Nephron (organoid): ENCODE measurements around the gene NEAT1.
A peak's percentile ranks its signal among the peaks of the same experiment; 100 is the strongest.

ENCODE experiments used
- H3K27ac Mint-ChIP-seq, 3 experiments: 2 replicates each; pipeline ENCODE4 v1.8.0; 2020; ENCODE audit warnings: mixed read lengths in 3 of 3, mild to moderate bottlenecking in 2 of 3, moderate library complexity in 1 of 3
- H3K27me3 Mint-ChIP-seq: 2 replicates; pipeline ENCODE4 v1.8.0; 2021; ENCODE audit warnings: low read depth, mild to moderate bottlenecking, moderate library complexity, mixed read lengths
- H3K36me3 Mint-ChIP-seq: 2 replicates; pipeline ENCODE4 v1.8.0; 2020; ENCODE audit warnings: low read depth, mixed read lengths
- H3K4me1 Mint-ChIP-seq: 2 replicates; pipeline ENCODE4 v1.8.0; 2020; ENCODE audit warnings: mixed read lengths
- H3K4me3 Mint-ChIP-seq, 3 experiments: 2 replicates each; pipeline ENCODE4 v1.8.0; 2020; ENCODE audit warnings: mild to moderate bottlenecking in 3 of 3, mixed read lengths in 3 of 3, moderate library complexity in 2 of 3
- H3K9me3 Mint-ChIP-seq: 2 replicates; pipeline ENCODE4 v1.8.0; 2020; ENCODE audit warnings: mixed read lengths
- TF ChIP-seq, protein P1 (sequence below), 3 experiments: fragments of 200-600 bp; sonication (generic); IDR thresholded peaks; one replicate each; pipeline ENCODE4 v1.5.0; 2021; ENCODE audit warnings: antibody characterized with exemption in 3 of 3; ENCODE audit not compliant: unreplicated experiment in 3 of 3

The NEAT1 gene

DNA sequence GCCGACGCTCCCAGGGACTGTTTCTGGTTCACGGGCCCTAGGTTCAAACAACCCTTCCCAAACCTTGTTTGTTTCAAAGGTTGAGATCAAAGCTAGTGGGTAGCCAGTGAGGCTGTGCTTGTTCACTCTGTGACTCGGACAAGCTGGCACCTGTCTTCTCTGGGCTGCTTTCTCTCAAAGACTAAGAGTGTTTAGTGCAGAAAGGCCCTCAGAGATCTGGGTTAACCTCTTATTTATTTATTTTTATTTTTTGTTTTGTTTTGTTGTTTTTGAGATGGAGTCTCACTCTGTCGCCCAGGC, 63.3 kb downstream of the NEAT1 start:
- H3K9me3 Mint-ChIP-seq, result no peaks in the 10 kb centered on the region
- H3K27me3 Mint-ChIP-seq, result peaks cover 3% of the 10 kb centered on the region
- H3K36me3 Mint-ChIP-seq, result no peaks in the 10 kb centered on the region
- peak overlapping the region in 1 of 3 experiments; percentile 38 for H3K4me3 Mint-ChIP-seq
- peak overlapping the region; percentile 94 to 100 (median 98) for H3K27ac Mint-ChIP-seq
- TF ChIP-seq, protein P1, sequence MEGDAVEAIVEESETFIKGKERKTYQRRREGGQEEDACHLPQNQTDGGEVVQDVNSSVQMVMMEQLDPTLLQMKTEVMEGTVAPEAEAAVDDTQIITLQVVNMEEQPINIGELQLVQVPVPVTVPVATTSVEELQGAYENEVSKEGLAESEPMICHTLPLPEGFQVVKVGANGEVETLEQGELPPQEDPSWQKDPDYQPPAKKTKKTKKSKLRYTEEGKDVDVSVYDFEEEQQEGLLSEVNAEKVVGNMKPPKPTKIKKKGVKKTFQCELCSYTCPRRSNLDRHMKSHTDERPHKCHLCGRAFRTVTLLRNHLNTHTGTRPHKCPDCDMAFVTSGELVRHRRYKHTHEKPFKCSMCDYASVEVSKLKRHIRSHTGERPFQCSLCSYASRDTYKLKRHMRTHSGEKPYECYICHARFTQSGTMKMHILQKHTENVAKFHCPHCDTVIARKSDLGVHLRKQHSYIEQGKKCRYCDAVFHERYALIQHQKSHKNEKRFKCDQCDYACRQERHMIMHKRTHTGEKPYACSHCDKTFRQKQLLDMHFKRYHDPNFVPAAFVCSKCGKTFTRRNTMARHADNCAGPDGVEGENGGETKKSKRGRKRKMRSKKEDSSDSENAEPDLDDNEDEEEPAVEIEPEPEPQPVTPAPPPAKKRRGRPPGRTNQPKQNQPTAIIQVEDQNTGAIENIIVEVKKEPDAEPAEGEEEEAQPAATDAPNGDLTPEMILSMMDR (IDR thresholded peaks at IDR 0.05; ENCODE audit: unreplicated experiment in 3 of 3), result no peak
- H3K4me1 Mint-ChIP-seq, result peaks cover 65% of the 10 kb centered on the region

DNA sequence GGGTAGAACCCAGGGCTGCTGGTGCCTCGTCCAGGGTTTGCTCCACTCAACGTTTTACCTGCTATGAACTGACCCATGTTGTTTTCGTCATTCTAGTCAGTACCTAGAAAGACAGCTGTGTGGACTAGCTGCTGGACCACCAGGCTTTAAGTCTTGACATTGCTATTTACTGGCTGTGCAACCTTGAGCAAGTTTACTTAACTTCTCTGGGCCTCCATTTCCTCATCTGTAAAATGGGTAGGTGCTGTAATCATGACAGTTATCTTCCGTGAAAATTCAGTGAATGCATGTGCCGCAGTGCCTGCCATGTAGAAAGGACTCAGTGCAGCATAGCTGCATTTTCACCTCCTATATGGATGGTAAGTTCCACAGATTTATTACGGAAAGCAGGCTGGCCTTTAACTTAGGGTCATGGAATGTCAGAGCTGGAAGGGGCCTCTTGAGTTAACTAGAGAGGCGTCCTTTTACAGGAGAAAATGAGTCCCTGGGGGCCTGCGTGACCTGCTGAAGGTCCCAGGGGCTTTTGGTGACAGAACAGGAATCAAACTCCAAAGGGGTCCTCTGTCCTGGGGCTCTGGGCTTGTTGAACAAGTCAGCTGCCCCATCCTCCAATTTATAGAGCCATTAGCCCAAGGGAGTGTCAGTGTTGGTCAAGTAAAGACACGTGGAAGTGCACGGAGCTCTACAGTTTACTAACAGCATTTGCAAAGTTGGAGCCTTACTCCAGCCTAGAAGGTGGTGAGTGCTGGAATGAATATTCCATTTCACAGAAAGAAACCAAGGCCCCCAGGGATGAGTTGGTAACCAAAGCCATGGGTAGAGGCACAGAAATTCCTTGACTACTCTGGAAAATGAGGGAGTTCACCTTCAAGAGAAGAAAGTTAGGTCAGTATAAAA, 64.2 kb downstream of the NEAT1 start:
- TF ChIP-seq, protein P1 (IDR thresholded peaks at IDR 0.05; ENCODE audit: unreplicated experiment in 3 of 3), result no peak
- H3K36me3 Mint-ChIP-seq, result no peaks in the 10 kb centered on the region
- H3K4me1 Mint-ChIP-seq, result peaks cover 69% of the 10 kb centered on the region
- peak overlapping the region; percentile 45 to 47 (median 45) for H3K4me3 Mint-ChIP-seq
- H3K27me3 Mint-ChIP-seq, result peaks cover 3% of the 10 kb centered on the region
- peak overlapping the region; percentile 98 to 100 (median 100) for H3K27ac Mint-ChIP-seq
- H3K9me3 Mint-ChIP-seq, result no peaks in the 10 kb centered on the region

DNA sequence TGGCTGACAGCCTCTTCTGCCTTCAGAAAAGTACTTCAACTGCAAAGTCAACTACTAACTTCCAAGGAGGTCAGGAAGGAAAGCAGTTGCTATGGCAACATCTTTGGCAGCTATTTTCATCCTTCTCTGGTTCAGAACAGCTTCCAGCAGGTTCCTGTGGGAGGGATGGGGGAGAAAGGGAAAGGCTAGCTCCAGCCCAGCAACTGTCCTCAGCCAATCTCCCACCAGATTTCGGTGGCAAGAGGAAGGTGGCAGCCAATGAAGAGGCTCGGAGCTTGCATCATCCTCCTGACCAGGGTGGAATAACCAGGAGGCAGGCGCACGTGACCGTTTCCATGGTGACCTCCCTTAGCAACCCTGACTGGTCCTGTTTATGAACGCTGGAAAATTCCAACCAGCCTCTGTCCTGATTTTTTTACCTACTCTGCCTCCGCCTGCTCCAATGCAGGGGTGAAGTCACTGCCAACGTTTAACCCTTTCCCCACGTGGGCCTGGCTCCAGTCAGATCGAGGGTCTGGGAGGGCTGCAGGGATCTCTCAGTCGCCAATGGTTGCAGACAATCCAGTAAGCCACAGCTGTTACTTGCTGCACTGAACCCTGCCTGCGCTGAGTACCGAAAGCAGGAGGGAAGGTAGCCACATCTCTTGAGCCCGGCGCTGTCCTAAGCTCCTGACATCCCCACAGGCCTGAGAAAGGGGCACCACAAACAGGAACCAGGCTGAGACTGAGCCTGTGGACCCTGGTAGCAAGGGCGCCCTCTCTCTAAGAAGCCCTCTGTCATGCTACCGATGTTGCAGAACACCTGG, 65.1 kb downstream of the NEAT1 start:
- H3K27me3 Mint-ChIP-seq, result peaks cover 3% of the 10 kb centered on the region
- no peaks in the 10 kb centered on the region for H3K36me3 Mint-ChIP-seq

DNA sequence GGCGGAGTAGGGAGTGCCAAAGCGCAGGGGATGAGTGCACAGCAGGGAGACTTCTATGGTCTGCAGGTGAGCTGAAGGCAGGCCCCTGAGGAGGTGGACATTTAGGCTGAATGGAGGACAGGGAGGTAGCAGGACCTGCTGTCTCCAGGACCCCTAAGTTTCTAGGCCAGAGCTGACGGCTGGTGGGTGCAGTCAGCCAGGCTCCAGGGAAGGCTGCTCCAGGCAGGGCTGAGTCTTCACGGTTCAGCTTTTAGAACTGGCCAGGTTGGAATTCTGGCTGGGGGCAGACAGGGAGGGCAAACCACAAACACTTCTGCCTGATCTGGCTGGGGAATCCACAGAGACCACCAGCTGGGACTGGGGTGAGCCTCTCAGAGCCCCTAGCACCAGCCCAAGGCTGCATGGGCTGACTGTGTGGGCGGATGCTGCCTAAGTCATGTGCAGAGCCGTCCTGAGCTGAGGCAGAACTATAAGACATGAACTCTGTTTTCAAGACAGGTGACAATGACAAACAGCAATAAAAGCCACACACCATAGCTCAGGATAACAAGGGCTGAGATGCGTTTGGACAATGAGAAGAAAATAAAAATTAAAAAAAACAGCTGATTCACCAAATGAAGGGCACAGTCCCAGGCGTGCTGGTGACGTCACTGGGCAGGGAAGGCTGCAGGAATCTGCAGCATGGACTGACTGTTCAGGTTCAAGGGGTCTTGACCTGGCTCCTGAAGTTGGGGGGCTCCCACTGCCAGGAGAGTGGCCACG, 65.9 kb downstream of the NEAT1 start:
- Mint-ChIP-seq H3K27ac (peak overlapping the region; percentile 98 to 100 (median 100)), H3K27me3 (peaks cover 3% of the 10 kb centered on the region), H3K4me3 (peak overlapping the region; percentile 45 to 47 (median 45)), H3K4me1 (peaks cover 81% of the 10 kb centered on the region), H3K36me3 (no peaks in the 10 kb centered on the region), H3K9me3 (no peaks in the 10 kb centered on the region)
- TF ChIP-seq, protein P1 (IDR thresholded peaks at IDR 0.05; ENCODE audit: unreplicated experiment in 3 of 3), result no peak

More for the DNA sequence above, 65.1 kb downstream of the NEAT1 start:
- Mint-ChIP-seq H3K9me3 (no peaks in the 10 kb centered on the region), H3K4me3 (peak overlapping the region; percentile 45 to 47 (median 45)), H3K27ac (peak overlapping the region; percentile 98 to 100 (median 100)), H3K4me1 (peaks cover 74% of the 10 kb centered on the region)
- TF ChIP-seq, protein P1 (IDR thresholded peaks at IDR 0.05; ENCODE audit: unreplicated experiment in 3 of 3), result no peak

DNA sequence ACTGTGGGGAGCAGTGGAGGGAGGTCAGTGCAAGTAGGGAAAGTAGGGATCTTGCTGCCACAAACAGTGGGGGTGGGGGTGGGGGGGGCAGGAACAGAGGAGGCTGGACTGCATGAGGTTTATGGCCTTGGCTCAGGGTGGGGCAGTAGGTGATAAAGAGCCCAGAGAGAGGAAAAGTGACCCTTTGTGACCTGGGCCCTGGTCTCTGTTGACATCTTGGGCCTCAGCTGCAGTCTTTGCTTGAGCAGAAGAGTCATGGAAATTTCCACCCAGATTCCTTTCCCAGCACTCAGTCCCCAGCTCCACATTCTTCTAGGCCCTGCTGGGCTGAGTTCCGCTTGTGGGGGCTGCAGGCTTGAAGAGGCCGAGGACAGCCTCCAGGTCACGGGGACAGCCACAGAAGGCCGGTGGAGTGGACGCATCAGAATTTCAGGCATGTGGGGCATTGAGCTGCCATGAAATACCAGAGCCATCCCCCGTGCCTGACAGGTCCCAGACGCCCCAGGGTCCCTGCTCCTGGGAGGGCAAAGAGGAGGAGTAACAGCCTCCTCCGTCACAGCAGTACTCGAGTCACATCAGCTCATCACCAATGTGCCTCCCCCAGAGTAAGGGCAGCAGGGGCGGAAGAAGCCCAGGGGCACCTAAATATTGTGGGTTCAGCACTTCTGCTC, 66.6 kb downstream of the NEAT1 start:
- no peaks in the 10 kb centered on the region for H3K36me3 Mint-ChIP-seq
- H3K27ac Mint-ChIP-seq, result peak overlapping the region; percentile 98 to 100 (median 100)
- TF ChIP-seq, protein P1 (IDR thresholded peaks at IDR 0.05; ENCODE audit: unreplicated experiment in 3 of 3), result no peak
- H3K9me3 Mint-ChIP-seq, result no peaks in the 10 kb centered on the region
- H3K4me3 Mint-ChIP-seq, result peak overlapping the region; percentile 45 to 68 (median 60)
- peaks cover 83% of the 10 kb centered on the region for H3K4me1 Mint-ChIP-seq
- H3K27me3 Mint-ChIP-seq, result peaks cover 3% of the 10 kb centered on the region
